K562 (cell line): ENCODE measurements around the gene ABAT. TPM values are rescaled to one million over a fixed set of nuclear protein-coding genes. Genes with fewer than 3 reads are reported as not detected.
A peak's percentile ranks its signal among the peaks of the same experiment; 100 is the strongest.

ENCODE experiments used
- IRF2 ChIP-seq: sonication (generic); formaldehyde crosslinking; IDR thresholded peaks from 2 replicates; pipeline ENCODE4 v1.8.1; 2022; ENCODE audit warnings: mild to moderate bottlenecking, missing genetic modification reagents
- MTA3 ChIP-seq: fragments of 450-650 bp; formaldehyde crosslinking; IDR thresholded peaks from 2 replicates; pipeline ENCODE4 v1.6.1; 2017; ENCODE audit warnings: mild to moderate bottlenecking, borderline replicate concordance
- NR1H2 ChIP-seq: sonication (generic); formaldehyde crosslinking; IDR thresholded peaks from 2 replicates; pipeline ENCODE4 v1.4.0; 2020; ENCODE audit warnings: mild to moderate bottlenecking, missing genetic modification reagents
- POLR2A ChIP-seq: fragments of 450-650 bp; conservative IDR thresholded peaks from 2 replicates; pipeline ENCODE4 v1.6.1; 2016
- RAD21 ChIP-seq, 2 experiments: fragments of 250-450 bp in 1 of 2; fragments of 450-650 bp in 1 of 2; sonication (Bioruptor Pico) in 1 of 2; formaldehyde crosslinking in 1 of 2; IDR thresholded peaks in 1 of 2; conservative IDR thresholded peaks in 1 of 2; 2 replicates each; pipeline versions ENCODE4 v1.4.0 to v1.8.0; 2020 to 2022; ENCODE audit warnings: mild to moderate bottlenecking in 2 of 2, moderate library complexity in 1 of 2
- RBM15 ChIP-seq: fragments of 200-400 bp; formaldehyde crosslinking; IDR thresholded peaks from 2 replicates; pipeline ENCODE4 v1.6.1; 2018; ENCODE audit warnings: mild to moderate bottlenecking, low read length, moderate library complexity; ENCODE audit not compliant: insufficient read depth
- SETDB1 ChIP-seq: IDR thresholded peaks from one replicate; pipeline ENCODE4 v1.6.1; 2012; ENCODE audit warnings: low read length, control low read depth, inconsistent platforms
- SIRT6 ChIP-seq: IDR thresholded peaks from one replicate; pipeline ENCODE4 v1.6.1; 2012; ENCODE audit warnings: low read depth, mild to moderate bottlenecking, control low read depth, inconsistent platforms, low read length, moderate library complexity
- SMARCC2 ChIP-seq: fragments of 450-650 bp; IDR thresholded peaks from 2 replicates; pipeline ENCODE4 v1.6.1; 2017; ENCODE audit warnings: antibody characterized with exemption, moderate library complexity, mild to moderate bottlenecking, low read depth
- SP2 ChIP-seq: IDR thresholded peaks from 2 replicates; pipeline ENCODE4 v1.6.1; 2011; ENCODE audit warnings: mild to moderate bottlenecking, low read depth, low read length, moderate library complexity; ENCODE audit not compliant: poor library complexity, severe bottlenecking; ENCODE audit errors: extremely low read depth
- VEZF1 ChIP-seq: fragments of 200-800 bp; sonication (Bioruptor generic); IDR thresholded peaks from 2 replicates; pipeline ENCODE4 v1.6.1; 2017; ENCODE audit warnings: missing genetic modification characterization, missing compliant biosample characterization
- XRCC5 ChIP-seq: fragments of 200-400 bp; formaldehyde crosslinking; IDR thresholded peaks from 2 replicates; pipeline ENCODE4 v1.6.1; 2017; ENCODE audit warnings: low read depth, mild to moderate bottlenecking, low read length
- polyA plus RNA-seq, 8 experiments: library from polyadenylated mRNA; depleted of rRNA in 4 of 8; stranded (reverse) in 5 of 8; unstranded in 3 of 8; fragments of >200 nt; fragmentation: Nextera tagmentation in 2 of 8; fragmentation: Illumina TruSeq in 1 of 8; extraction: Ambion mirVana in 2 of 8; extraction: Trizol in 1 of 8; gene quantifications; 2 replicates each; pipeline versions ENCODE4 v1.2.1 to v1.2.3, GENCODE V29; 2011 to 2014; ENCODE audit warnings: inconsistent platforms in 1 of 8, missing spikeins in 1 of 8
- total RNA-seq, 7 experiments: library from RNA; depleted of rRNA in 6 of 7; stranded (reverse); fragments of >200 nt in 6 of 7; fragmentation: Illumina TruSeq in 2 of 7; extraction: Trizol in 2 of 7; gene quantifications; 2 replicates each; pipeline versions ENCODE4 v1.2.1 to v1.2.3, GENCODE V29; 2011 to 2021; ENCODE audit warnings: low replicate concordance in 1 of 7
- TF ChIP-seq, protein P1 (sequence below), 2 experiments: fragments of 450-650 bp; formaldehyde crosslinking in 1 of 2; IDR thresholded peaks; 2 replicates each; pipeline versions ENCODE4 v1.4.0 to v1.6.1; 2014 to 2020; ENCODE audit warnings: mild to moderate bottlenecking in 2 of 2, borderline replicate concordance in 1 of 2, low read depth in 1 of 2
- TF ChIP-seq, protein P2 (sequence below): IDR thresholded peaks from 3 replicates; pipeline ENCODE4 v1.6.1; 2011; ENCODE audit warnings: borderline replicate concordance, mild to moderate bottlenecking, moderate library complexity; ENCODE audit not compliant: insufficient read length; ENCODE audit errors: extremely low read depth

The ABAT gene
- total and polyA plus RNA-seq, 9 of the 15 experiments (the other 6 are each of a cell fraction or from before 2014, with no cell fraction given): 0.01 to 0.49 (median 0.10) TPM

DNA sequence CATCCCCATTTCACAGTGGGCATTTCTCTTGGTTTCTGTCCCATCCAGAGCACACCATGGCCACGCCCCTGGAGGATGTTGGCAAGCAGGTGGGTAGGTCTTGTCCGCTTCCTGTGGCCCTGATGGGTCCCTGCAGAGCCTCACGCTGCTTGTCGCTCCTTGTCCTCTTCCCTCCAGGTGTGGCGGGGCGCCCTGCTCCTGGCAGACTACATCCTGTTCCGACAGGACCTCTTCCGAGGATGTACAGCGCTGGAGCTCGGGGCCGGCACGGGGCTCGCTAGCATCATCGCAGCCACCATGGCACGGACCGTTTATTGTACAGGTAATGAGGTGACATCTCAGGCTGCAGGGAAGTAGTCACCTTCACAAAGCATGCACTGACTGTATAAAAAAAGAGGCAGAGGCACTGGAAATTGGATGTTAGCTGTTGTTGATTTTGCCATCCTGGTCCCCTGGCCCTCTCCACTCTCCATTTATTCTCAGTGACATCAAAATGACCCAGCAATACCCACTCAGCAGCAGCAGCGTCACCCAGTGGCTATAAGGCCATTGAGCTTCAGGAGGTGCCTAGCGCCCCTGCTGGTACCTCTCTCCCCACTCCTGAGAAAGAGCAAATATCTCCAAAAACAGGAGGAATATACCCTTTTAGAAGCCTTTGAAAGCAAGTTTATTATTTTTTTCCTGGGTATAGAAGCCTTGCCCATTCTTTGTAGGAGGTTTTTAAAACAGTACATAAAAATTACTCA lies 39.3 kb upstream of the ABAT start (continued):
- TF ChIP-seq SMARCC2 (no peak), SETDB1 (no peak), XRCC5 (no peak), POLR2A (no peak), MTA3 (no peak), VEZF1 (CRISPR knock-in tag) (no peak), SIRT6 (no peak), SP2 (no peak), RBM15 (no peak), IRF2 (CRISPR knock-in tag) (no peak), NR1H2 (CRISPR knock-in tag) (no peak), RAD21 (CRISPR knock-in tag; conservative IDR thresholded peaks at IDR 0.05 in 1 of 2, IDR thresholded peaks at IDR 0.05 in 1 of 2) (peak; percentile 44 to 75)
- TF ChIP-seq, protein P1, sequence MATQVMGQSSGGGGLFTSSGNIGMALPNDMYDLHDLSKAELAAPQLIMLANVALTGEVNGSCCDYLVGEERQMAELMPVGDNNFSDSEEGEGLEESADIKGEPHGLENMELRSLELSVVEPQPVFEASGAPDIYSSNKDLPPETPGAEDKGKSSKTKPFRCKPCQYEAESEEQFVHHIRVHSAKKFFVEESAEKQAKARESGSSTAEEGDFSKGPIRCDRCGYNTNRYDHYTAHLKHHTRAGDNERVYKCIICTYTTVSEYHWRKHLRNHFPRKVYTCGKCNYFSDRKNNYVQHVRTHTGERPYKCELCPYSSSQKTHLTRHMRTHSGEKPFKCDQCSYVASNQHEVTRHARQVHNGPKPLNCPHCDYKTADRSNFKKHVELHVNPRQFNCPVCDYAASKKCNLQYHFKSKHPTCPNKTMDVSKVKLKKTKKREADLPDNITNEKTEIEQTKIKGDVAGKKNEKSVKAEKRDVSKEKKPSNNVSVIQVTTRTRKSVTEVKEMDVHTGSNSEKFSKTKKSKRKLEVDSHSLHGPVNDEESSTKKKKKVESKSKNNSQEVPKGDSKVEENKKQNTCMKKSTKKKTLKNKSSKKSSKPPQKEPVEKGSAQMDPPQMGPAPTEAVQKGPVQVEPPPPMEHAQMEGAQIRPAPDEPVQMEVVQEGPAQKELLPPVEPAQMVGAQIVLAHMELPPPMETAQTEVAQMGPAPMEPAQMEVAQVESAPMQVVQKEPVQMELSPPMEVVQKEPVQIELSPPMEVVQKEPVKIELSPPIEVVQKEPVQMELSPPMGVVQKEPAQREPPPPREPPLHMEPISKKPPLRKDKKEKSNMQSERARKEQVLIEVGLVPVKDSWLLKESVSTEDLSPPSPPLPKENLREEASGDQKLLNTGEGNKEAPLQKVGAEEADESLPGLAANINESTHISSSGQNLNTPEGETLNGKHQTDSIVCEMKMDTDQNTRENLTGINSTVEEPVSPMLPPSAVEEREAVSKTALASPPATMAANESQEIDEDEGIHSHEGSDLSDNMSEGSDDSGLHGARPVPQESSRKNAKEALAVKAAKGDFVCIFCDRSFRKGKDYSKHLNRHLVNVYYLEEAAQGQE (IDR thresholded peaks at IDR 0.05; ENCODE audit: borderline replicate concordance): peak; percentile 63
- TF ChIP-seq, protein P1 (CRISPR knock-in tag; IDR thresholded peaks at IDR 0.05; ENCODE audit: low read depth): no peak
- TF ChIP-seq, protein P2, sequence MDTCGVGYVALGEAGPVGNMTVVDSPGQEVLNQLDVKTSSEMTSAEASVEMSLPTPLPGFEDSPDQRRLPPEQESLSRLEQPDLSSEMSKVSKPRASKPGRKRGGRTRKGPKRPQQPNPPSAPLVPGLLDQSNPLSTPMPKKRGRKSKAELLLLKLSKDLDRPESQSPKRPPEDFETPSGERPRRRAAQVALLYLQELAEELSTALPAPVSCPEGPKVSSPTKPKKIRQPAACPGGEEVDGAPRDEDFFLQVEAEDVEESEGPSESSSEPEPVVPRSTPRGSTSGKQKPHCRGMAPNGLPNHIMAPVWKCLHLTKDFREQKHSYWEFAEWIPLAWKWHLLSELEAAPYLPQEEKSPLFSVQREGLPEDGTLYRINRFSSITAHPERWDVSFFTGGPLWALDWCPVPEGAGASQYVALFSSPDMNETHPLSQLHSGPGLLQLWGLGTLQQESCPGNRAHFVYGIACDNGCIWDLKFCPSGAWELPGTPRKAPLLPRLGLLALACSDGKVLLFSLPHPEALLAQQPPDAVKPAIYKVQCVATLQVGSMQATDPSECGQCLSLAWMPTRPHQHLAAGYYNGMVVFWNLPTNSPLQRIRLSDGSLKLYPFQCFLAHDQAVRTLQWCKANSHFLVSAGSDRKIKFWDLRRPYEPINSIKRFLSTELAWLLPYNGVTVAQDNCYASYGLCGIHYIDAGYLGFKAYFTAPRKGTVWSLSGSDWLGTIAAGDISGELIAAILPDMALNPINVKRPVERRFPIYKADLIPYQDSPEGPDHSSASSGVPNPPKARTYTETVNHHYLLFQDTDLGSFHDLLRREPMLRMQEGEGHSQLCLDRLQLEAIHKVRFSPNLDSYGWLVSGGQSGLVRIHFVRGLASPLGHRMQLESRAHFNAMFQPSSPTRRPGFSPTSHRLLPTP: no peak
